ENCODE results near the gene KBTBD12.

The KBTBD12 gene

GRCh38 chr3:127953091-127954035, 38.3 kb downstream of the KBTBD12 start:
- DNase-seq (ENCODE audit: low spot score): no peak

DNA sequence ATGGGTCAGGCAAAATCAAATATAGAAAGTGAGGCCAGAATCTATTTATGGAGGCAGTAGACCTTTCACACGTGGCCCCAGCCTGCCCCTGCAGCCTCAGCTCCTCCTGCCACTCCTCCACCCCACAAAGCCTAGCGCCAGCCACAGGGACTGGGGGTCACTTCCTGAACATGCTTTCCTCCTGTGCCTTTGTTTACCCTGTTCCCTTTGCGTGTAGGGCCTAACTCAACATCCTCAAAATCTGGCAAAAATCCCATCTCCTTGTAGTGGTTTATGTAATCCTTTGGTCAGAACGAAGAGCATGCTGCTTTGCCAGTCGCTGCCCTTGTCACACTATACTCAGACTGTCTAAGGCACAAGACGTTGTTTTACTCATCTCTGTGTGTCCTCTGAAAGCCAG, 39.6 kb downstream of the KBTBD12 start:
- DNase-seq (ENCODE audit: low spot score): no peak

DNA sequence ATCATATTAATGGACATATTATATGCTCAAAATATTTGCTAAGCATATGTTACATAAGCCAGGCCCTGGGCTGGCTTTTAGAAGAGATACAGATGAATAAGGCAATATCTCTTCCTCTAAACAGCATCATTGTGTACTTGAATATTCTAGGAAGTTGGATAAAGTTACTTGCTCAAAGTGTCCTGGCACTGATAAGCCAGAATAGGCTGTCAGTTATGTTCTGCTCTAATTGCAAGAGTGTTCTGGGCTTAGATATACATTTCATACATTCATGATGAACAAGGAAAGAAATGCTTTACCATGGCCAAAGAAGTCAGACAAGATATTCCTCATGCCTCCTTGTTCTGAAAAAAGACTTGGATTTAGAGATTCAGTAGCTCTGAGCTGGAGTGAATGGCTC, 40.7 kb downstream of the KBTBD12 start:
- no peak for DNase-seq (ENCODE audit: low spot score)

DNA sequence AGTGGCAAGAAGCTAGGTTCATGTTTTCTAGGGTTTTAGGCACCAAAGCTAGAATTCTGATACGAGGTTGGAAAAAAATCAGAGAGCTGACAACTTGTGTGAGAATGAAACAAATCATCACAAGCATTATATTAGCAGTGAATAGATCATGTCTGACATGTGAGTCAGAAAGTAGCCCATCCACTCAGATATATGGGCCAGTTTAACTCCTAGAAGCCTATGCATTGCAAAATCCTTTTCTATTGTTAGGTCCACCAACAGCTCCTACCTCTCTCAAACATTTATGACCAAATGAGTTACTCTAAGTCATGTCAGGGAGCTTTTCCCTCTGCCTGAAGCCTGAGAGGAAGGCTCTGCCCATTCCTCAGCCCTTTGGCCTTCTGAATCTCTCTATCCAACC, 44.0 kb downstream of the KBTBD12 start:
- no peak for DNase-seq (ENCODE audit: low spot score)

GRCh38 chr3:127959873-127960272, 44.8 kb downstream of the KBTBD12 start:
- peak; percentile 14 for DNase-seq (ENCODE audit: low spot score)

GRCh38 chr3:127960421-127960965, 45.5 kb downstream of the KBTBD12 start:
- no peak for DNase-seq (ENCODE audit: low spot score)

GRCh38 chr3:127961124-127961523, 46.1 kb downstream of the KBTBD12 start:
- no peak for DNase-seq (ENCODE audit: low spot score)

DNA sequence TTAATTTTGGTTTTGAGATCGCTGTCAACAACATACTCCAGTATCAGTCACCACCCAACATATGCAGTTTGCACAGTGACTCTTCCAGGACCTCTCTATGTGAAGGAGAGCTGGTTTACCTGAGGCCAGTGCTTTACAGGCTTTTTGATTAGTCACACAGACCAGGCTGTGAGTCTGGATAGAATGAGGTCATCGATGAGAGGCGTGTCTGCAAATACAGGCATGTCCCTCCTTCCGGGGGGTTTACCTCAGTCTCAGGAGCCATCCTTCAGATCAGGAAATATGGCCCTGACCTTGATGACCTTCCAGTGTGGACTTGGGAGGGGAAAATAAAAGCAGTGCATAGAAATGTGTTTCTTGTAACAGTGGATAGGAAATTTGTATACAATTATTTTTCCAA, 46.9 kb downstream of the KBTBD12 start:
- no peak for DNase-seq (ENCODE audit: low spot score)

DNA sequence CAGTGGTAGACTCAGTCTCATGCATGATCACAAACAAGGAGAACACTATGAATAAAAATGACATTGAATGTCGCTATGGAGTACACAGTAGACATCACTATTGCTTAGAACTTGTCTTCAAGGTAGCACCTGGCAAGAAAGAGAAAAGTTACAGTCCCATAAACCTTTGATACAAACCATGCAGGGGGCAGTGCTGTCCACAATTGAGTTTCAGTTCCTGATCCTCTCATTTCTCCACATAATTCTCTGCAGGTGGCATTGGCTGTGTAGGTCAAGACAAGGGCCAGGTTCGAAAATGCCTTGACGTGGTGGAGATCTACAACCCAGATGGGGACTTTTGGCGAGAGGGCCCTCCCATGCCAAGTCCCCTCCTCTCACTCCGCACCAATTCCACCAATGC, 47.9 kb downstream of the KBTBD12 start:
- DNase-seq (ENCODE audit: low spot score): no peak

DNA sequence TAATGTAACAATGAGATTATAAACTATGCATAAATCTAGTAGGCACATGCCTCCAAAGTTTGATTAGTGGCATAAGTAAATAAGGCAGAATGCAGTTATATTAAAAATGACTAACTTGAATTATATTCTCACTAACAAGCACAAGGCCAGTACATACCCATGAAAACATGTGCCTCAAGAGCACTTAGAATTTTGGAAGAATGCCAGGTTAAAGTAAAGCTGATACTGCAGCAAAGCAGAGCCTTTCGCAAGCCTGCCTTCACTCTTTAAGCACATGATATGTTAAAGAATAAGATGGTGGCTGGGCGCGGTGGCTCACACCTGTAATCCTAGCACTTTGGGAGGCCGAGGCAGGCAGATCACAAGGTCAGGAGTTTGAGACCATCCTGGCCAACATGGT, 49.0 kb downstream of the KBTBD12 start:
- DNase-seq (ENCODE audit: low spot score): no peak

- DNase-seq (ENCODE audit: low spot score): no peak
Observed at GRCh38 chr3:127964816-127965215, 49.8 kb downstream of the KBTBD12 start.

GRCh38 chr3:127967316-127967715, 52.3 kb downstream of the KBTBD12 start:
- no peak for DNase-seq (ENCODE audit: low spot score)

- DNase-seq (ENCODE audit: low spot score): peak; percentile 43
Observed at GRCh38 chr3:127970966-127971592, 56.0 kb downstream of the KBTBD12 start.

DNA sequence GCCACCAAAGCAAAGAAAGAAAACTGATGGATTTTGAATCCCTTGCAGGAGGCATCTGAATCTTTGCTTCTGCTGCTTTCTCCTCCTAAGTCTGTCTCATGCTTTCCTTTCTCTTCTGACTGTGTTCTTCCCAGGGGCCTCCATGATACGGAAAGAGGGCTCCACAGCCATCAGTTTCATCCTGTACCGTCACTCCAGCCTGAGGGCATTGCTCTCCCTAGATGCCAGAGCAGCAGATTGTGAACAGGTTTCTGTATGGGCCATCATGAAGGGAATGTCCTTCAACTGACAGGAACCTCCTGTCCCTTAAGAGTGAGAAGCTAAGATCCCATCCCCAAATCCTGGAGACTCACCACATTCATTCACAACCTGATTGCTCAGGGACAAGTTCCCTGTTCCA, 59.2 kb downstream of the KBTBD12 start:
- no peak for DNase-seq (ENCODE audit: low spot score)

- DNase-seq (ENCODE audit: low spot score): no peak
Observed at GRCh38 chr3:127975153-127976029, 60.4 kb downstream of the KBTBD12 start.

DNA sequence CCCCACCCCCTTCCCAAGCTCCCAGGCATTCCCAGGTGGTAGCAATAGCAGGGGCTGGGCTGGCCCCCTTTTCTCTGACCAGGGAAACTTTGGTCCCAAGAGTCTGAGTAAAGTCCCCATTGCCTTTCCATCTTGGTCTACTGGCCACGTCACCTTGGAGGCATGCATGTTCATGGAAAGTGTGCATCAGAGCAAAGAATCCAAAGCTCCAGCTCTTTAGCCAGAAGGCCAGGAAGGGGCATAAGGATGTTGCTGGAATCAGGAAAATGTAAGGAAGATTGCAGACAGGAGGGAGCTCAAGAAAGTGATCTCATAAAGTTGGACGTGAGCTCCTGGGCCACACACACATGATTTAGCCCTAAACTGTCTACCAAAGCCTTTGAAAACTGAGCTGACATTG, 63.6 kb downstream of the KBTBD12 start:
- DNase-seq (ENCODE audit: low spot score): no peak

DNA sequence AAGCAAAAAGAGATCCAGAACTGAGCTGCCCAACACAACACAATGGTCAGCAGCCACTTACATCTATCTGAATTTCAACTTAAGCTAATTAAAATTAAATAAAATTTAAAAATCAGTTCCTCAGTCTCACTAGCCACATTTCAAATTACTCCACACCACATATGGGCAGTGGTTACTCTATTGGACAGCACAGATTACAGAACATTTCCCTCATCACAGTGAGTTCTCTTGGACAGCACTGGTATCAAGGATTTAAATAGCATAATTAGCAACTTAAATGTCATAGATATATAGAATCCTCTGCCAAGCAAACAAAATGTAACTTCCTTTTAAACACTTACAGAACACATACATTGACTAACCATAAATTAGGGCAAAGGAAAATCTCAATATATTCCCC, 64.4 kb downstream of the KBTBD12 start:
- DNase-seq (ENCODE audit: low spot score): no peak

DNA sequence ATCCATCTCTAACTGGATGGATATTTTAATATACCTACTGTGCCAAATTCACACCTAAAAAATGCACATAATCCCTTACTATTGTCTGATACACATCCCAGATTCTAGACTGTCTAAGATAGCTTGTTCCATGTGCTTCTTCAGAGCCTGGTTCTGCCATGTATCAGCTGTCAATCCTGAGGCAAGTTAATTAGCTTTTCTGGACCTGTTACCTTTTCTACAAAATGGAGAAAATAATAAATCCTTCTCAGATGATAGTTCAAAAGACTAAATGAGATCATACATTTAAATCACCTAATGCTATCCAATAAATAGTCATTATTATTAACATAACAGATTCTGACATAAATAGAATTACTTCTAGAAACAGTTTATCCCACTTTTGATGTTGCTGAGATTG, 66.1 kb downstream of the KBTBD12 start:
- DNase-seq (ENCODE audit: low spot score): no peak

DNA sequence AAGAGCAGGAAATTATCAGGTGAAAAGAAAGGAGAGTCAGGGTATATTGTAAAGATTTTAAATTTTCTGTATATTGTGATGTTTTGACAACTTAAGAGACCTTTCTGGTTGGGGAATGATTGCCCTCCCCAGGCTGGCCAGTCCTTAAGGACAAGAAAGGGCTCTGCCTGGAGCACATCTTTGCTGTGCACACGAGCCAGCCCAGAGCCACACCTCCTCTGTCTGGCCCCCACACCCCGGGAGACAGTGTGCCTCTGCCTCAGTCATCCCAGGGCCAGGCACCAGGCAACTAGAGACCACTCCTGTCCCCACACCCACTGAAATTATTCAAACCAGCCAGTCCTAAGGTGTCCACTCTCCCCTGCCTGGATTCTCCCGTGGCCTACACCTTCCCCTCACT, 67.1 kb downstream of the KBTBD12 start:
- DNase-seq (ENCODE audit: low spot score): no peak

DNA sequence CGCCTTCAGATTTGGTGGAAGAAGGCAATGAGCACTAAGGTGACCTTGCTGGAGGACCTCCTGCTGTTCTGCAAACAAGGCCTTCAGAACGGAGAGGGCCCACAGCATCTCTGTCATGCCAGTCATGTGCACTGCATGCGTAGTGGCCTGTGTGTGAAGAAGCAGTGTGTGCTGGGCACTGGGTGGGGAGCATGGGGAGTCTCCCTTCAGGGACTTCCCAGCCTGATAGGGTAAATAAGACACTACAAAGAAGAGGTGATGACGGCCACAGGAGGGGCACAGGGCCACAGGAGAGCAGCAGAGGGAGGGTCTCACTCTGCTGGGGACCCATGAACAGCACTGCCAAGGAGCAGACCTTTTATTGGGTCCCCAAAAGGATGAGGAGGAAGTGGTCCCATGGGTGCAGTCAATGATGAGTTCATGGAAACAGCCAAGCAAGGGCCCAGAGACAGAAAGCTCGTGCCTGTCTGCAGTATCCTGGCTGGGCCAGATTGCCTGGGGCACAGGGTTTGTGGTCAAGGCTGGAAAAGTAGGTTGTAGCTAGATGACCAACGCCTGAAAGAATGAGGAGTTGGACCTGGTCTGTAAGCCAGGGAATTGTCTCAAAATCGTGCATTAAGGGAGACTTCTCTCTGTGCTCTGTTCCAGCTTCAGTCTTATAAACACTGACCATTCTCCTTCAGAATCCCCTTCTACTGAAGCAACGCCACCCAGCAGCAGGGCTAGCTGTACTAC, 69.4 kb downstream of the KBTBD12 start:
- no peak for DNase-seq (ENCODE audit: low spot score)

DNA sequence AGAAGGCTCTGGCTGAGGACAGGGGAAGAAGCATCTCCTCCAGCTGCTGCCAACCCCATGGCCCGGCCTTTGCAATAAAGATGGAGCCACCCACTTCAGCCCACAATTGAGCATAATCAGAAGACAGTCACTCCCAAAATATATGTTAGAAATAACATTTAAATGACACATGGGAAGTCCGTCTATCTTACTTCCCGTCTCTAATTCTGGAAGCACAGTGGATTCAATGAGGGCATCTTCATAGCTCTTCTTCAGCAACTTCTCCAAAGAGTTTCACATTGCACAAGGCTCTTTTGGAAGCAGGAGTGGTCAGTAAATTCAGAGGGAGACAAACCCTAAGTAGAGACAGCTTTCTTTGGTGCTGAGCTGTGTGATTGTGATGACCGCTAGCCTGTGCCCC, 70.2 kb downstream of the KBTBD12 start:
- no peak for DNase-seq (ENCODE audit: low spot score)

Data from germinal center (tissue), 1 donor.